GM15510 (cell line): Measurements from ENCODE around the gene GUCA1A.

Experiments used
- POLR2A ChIP-seq: IDR thresholded peaks from 3 replicates; pipeline ENCODE4 v1.6.1; 2011; ENCODE audit warnings: borderline replicate concordance; ENCODE audit not compliant: insufficient read length; ENCODE audit errors: extremely low read depth

The GUCA1A gene

GRCh38 chr6:42211726-42212125, 38.6 kb downstream of the GUCA1A start:
- no peak for TF ChIP-seq POLR2A

DNA sequence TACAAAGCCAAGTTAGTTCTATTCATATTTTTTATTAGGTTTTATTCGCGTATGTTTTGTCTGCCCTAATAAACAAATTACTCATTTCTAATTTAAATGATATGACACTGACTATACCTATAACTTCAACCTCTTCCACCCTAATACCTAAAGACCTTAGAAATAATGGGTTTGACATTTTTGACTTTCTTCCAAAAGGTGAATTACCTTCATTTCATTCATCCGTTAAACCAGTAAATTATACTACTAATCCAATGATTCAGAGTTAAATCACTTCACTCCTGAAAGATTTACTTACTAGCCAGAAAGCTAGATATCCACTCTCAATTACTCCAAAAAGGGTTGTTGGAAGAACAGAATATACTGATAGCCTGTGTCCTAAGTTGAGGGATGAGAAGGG, 39.3 kb downstream of the GUCA1A start:
- no peak for TF ChIP-seq POLR2A

- TF ChIP-seq POLR2A, result no peak
These were observed 44.0 kb downstream of the GUCA1A start for GRCh38 chr6:42217157-42217518.

GRCh38 chr6:42217519-42218367, 44.6 kb downstream of the GUCA1A start, which contains the start of gene MRPS10:
MRPS10 (minus strand) TSS chr6:42217861; CDS start chr6:42217849, 12 bp downstream.
- TF ChIP-seq POLR2A, result peak; percentile 95

DNA sequence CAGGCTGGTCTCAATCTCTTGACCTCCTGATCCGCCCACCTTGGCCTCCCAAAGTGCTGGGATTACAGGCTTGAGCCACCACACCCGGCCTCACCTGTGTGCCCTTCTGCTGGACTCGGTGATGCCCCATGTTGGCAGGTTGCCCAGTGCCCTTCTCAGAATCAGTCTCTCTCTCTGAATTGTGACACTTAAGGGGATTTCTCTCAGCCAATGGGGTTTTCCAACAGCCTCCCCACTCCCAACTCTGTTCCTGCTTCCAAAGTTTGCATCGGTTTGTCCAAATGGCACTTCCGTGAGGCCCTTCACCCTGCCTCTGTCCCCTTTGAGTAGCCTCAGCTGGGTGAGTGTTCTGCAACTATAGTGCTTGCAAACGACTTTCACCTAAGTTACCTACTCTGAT, 47.6 kb downstream of the GUCA1A start:
- TF ChIP-seq POLR2A, result no peak

DNA sequence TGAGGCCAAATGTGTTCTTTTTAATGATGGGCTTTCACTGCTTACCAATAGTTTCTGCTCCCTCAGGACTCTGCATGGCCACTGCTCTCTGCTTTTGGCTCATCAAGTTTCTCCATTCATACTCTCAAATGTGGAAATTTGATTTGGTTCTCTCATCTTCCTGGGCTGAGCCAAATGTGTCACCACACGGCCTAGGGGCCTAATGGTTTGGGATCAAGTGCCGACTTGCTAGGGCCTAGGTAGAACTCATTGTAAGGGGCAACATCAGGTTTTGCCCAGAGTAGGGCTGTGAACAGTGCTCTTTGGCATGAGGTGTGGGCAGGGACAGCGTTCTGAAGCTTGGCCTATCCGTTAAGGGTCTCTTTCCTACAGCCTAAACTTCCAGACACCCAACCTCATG, 48.4 kb downstream of the GUCA1A start:
- no peak for TF ChIP-seq POLR2A

GRCh38 chr6:42222448-42222847, 49.3 kb downstream of the GUCA1A start:
- TF ChIP-seq POLR2A, result no peak

DNA sequence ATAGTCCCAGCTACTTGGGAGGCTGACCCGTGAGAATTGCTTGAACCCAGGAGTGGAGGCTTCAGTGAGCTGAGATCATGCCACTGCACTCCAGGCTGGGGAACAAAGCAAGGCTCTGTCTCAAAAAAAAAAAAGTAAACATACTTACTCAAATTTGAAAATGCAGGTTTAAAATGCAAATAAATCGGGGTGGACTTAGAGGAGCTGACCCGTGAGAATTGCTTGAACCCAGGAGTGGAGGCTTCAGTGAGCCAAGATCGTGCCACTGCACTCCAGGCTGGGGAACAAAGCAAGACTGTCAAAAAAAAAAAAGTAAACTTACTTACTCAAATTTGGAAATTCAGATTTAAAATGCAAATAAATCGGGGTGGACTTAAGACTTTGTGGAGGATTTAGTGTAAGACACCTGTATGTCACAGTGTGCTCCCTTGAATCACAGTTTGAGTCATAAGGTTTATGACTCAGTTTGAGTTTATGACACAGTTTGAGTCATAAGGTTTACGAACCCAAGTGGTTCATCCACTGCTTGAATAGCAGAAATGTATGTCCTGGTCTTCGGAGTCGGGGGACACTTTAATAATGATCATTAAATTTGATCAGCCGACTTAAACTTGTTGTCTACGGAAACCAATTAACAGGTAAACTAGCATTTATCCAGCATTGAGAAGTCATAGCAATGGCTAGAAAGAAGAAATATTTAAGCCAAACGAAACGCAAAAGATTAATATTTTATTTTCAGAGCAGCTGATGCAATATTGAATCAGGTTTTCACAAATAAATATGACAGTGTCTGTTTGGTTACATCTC, 51.3 kb downstream of the GUCA1A start:
- no peak for TF ChIP-seq POLR2A

DNA sequence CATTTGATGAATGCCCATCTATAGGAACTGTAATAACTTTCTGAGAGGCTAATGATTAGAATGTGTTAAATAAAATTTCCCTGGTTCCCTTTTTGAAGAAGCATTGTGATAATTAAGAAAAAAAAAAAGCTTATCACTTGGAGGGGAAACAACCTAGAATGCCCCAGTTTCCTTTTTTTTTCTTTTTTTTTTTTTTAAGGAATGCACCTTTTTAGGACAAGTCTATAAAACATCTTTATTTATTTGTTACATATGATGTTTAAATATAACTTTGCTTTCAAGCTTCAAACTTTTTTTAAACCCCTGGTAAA, 51.8 kb downstream of the GUCA1A start:
- no peak for TF ChIP-seq POLR2A

DNA sequence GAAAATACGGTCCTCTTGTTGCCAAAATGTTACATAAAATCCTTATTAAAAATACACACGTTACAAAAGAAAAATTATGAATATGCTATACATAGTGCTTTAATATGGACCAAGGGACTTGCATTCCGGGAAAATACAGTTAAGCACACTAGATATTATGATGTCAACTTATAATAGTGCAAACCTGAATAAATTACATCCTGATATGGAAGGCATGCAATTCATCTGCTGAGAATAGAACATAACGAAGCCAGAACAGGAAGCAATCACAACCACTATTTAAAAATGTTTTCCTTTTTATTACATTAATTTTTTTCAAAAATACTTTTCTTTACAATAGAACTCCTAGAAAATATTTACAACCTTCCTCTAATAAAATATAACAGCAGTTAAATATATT, 52.3 kb downstream of the GUCA1A start:
- TF ChIP-seq POLR2A, result no peak

DNA sequence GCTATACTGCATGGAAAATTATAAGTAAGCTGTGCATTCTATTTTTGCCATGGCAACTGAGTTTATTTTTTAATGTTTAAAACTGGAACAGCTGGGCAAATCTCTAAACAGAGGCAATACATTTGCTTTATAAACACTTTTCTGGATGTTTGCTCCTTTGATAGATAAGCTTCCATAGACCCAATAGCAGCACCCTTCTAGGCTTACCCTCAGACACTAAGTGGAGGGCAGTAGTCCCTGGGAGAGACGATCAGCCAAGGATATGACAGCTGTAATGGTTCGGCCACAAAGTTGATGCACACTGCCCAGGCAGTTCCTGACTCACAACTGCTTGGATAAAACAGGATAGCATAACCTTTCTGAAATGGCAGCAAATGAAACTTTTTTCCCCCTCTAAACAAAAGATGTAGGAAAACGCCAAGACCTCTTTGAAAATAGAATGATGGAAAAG, 53.0 kb downstream of the GUCA1A start:
- no peak for TF ChIP-seq POLR2A

GRCh38 chr6:42226645-42227143, 53.5 kb downstream of the GUCA1A start:
- no peak for TF ChIP-seq POLR2A

DNA sequence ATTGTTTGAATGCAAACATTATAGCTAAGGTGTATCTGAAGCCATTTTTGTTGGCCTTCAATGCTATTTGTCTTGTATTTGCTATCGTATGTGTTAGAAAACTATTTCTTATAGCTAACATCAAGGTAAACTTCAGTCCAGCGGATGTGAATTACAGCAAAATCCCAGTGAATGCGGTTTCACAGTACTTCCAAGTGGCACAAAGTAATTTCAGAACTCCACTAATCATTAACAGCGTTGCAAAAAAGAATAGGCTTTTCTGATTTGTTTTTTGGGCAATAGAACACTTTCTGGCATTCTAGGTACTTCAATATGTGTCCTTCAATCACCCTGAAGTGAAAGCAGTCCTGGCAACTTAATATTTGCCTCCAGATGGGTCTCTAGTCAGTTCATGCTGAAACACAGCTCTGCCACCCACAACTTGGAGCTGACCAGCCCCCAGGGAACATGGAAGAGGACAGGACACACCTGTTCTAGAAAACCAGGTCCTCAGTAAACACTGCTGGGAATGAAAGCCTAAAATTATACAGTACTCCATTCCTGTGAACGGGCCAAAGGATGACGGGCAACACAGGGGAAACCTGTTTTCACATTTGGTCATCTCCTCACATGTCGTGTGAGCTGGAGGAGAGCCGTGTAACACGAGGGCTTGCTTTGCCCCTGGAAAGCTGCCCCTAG, 54.1 kb downstream of the GUCA1A start:
- no peak for TF ChIP-seq POLR2A

- TF ChIP-seq POLR2A, result no peak
These were observed 55.1 kb downstream of the GUCA1A start for GRCh38 chr6:42228305-42228704.
